Left cardiac atrium (tissue), 4 donors: ENCODE results near the gene FGD5. TPM values are rescaled to one million over a fixed set of nuclear protein-coding genes. Genes with fewer than 3 reads are reported as not detected.

Experiments
- ATAC-seq, 2 donors: fragments of 200-7000 bp; cut with Tn5 transposase; one replicate each; pipeline ENCODE4 v1.9.1; 2020; ENCODE audit warnings: mild to moderate bottlenecking in 2 of 2, moderate library complexity in 2 of 2
- DNase-seq: peaks from one replicate; pipeline ENCODE4 v3.0.0-alpha.2; 2020
- intact Hi-C, 2 donors: fragments of 100-400 bp; cut with DNase I; formaldehyde crosslinking; loops; one replicate each; pipeline versions ENCODE4 v1.14.1 to v1.15.1; 2022 to 2023
- total RNA-seq, 2 donors: library from RNA; stranded (reverse); fragmentation: NEBNext Ultra II Directional; extraction: Animal tissue kit (Norgen Biotek cat#: 25700); gene quantifications; one replicate each; pipeline ENCODE4 v1.2.1, GENCODE V29; 2021
- donor health status: DM: no; HTN: yes; CAD: no.
- donor health status: DM: no; HTN: yes; CAD: no; lungs with severe emphysema.
- donor health status: DM: yes; HTN: yes; CAD: no.
- donor health status: Dilated cardiomyopathy.

FGD5 gene
- total RNA-seq, 2 donors from 2014 or later = 19.3 to 28.7 TPM

DNA sequence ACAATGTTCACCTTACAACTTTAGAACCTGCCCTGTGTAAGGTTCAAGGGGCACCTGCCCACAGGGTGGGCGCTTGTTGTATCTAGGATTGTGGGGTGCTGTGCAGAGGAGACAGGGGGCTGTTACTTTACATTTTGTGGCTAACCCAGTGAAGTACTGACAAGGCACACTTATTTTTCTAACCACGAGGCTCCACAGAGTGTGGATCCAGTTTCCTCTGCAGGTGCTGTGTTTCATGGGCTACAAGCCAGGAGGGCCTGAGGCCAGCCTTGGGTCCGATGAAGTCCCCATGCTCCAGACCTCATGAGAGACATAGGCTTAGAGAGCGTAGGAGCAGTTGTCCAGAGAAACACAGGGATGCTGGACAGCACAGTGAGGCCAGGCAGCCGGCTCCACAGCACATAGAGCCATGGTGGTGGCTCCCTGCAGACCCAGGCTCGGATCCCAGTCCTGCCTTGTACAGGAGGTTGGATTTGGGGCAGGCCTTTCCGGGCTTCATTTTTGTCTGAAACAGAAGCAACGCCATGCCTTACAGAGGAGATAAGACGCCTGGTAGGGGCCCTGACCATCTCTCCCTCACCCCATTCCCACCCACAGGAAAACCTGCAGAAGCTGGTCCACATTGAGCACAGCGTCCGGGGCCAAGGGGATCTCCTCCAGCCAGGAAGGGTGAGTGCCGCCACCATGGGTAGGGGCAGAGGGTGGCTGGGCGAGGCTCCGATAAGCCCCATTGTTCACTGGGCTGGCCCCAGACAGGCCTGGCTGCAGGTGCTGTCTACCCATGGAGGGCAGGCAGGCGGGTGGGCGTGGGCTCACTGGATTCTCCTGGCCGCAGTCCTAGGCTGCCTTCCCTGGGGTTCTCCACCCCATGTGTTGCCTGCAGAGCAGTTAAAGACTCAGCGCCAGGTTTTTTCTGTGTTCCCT, 88.5 kb downstream of the FGD5 start:
- ATAC-seq = peak in 1 of 2 donors; percentile 78
- intact Hi-C loops = no loop called here
- DNase-seq = peak; percentile 65

GRCh38 chr3:14909250-14909649, 90.5 kb downstream of the FGD5 start:
- intact Hi-C loops = no loop called here
- ATAC-seq = no peak
- DNase-seq = no peak

- ATAC-seq (no peak), DNase-seq (no peak)
- intact Hi-C loops = no loop called here
These were observed 92.9 kb downstream of the FGD5 start for GRCh38 chr3:14911651-14912050.

DNA sequence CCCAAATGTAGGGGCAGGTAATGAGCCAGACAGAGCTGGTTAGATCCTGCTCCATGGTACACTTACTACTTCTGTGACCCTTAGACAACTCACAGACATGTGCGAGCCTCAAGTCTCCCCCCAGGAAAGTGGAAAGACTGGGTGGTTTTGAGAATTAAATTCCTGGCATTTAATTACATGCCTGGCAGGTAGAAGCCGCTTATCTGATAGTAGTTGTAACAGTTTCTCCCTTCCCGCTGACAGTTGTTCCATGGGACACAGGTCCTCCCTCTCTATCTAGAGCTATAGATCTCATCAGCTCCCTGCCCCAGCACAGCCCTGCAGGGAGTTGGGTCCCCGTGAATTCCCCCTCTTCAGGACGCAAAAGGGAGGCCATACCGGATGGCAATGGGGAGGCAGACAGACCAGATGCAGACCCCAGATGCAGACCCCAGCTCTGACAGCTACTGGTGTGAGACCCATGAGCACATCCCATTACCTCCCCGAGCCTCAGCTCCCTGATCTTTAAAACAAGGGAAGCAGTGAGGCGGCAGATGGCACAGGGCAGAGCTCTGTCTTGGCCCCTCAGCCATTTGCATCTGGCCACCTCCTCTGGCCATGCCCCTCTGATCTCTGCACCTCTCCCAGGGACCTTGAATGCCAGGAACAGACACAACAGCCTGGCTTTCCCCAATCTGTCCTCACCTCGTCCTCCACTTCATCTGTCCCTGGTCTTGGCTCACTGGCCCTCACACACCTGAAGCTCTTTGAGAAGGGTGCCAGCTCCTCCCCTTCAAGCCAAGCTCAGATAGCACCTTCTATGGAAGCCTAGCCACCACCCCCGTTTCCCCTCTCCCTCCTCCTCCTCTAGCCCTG, 94.5 kb downstream of the FGD5 start:
- intact Hi-C loops = no loop called here
- ATAC-seq (no peak), DNase-seq (no peak)

DNA sequence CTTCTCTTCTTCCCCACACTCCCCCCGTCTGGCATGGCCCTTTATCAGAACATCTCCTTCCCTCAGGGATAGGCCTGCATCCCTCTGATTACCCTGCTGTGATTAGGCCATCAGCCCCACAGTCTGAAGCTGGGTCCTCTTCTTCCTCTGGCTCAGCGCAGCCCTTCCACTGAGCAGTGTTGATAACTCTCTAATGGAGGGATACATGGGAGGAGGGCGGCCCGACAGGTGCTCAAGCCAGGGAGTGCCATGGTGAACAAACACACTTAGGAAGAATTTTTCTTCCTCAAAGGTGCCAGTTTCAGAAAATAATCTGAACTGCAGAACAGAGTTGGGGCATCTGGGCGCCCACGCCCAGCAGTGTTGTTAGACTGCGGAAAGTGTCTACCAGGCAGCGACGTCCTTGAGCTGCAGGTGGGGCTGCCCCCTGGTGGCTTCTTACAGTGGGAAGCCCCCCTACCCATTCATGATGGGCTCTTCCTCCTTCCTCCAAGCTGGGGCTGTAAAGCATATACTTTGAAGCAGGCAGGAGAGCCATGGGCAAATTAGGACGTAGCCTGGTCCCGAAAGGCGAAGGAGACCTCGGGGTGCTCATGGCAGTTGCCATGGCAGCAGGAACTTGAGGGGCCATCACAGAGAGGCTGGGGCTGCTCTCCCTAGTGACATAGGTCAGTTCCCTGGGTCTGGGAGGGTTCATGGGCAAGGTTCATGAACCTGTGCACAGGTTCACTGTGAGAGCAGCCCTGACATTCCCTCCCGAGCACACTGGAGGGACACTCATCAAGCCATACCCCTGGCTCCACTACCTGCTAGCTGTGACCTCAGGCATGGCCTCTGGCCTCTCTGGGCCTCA, 95.4 kb downstream of the FGD5 start:
- intact Hi-C loops = no loop called here
- no peak for DNase-seq
- ATAC-seq = no peak

DNA sequence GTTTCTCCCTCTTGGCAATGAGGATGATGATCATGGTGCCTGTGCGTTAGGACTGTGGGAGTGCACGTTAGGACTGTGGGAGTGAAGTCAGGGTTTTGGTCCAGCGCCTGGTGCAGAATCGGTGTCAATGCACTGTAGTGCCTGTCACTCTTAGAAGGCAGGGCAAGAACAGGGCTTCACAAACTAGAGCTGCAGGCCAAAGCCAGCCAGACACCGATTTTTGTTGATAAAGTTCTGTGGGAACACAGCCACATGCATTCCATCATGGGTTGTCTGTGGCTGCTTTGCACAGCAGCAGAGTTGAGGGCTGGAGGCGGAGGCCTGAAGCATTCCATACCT, 96.0 kb downstream of the FGD5 start:
- ATAC-seq = peak in 1 of 2 donors; percentile 65
- intact Hi-C loops = loop anchor here in 1 of 2 donors (5.0 kb wide), 1 partner anchor 122 kb away; no protein-coding TSS in a partner anchor
- DNase-seq = no peak

DNA sequence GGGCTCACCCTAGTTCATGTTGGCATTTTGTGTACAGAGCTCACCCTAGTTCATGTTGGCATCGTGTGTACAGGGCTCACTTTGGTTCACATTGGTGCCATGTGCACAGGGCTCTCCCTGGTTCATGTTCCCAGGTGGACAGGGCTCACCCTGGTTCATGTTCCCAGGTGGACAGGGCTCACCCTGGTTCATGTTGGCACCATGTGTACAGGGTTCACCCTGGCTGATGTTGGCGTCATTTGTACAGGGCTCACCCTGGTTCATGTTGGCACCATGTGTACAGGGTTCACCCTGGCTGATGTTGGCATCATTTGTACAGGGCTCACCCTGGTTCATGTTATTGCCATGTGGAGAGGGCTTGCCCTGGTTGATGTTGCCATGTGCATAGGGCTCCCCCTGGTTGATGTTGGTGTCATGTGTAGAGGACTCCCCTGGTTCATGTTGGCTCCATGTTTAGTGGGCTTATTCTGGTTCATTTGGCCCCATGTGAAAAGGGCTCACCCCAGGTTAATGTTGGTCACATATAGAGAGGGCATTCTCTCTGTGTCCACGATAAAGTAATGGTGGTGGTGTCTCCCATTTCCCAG, 97.0 kb downstream of the FGD5 start:
- ATAC-seq = peak in 1 of 2 donors; percentile 27
- no peak for DNase-seq
- intact Hi-C loops = loop anchor here in 1 of 2 donors (5.0 kb wide), 1 partner anchor 123 kb away; no protein-coding TSS in a partner anchor

GRCh38 chr3:14918356-14918860, 99.6 kb downstream of the FGD5 start:
- no peak for ATAC-seq
- DNase-seq = no peak
- intact Hi-C loops = loop anchor here in 1 of 2 donors (5.0 kb wide), 1 partner anchor 126 kb away; no protein-coding TSS in a partner anchor

DNA sequence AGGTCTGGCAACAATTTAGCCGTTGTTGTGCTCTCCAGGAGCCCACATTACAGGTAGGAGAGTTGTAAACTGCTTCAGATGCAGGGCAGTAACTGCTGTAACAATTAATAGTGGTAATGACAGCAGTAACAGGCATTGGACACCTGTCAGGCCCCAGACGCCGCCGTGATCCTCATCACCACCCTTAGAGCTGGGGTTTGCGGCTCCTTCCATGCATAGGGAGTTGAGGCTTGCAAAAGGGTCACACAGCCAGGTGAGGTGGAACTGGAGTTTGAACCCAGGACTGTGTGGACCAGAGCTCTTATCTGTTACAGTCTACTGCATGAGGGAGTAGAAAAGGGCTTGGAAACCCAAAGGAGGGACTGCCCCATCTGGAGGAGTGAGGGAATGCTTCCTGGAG, 101.8 kb downstream of the FGD5 start:
- intact Hi-C loops = loop anchor here (2.0 to 5.0 kb wide), 2 partner anchors 130 to 243 kb away; partner anchors contain the start of gene C3orf20 (in 1 of the 2)
- DNase-seq (no peak), ATAC-seq (peak in 1 of 2 donors; percentile 6)

- intact Hi-C loops = loop anchor here (1.0 to 5.0 kb wide), 3 partner anchors 130 to 247 kb away; partner anchors contain the start of gene C3orf20 (in 1 of the 2)
These were observed 102.4 kb downstream of the FGD5 start for GRCh38 chr3:14921034-14921616.

DNA sequence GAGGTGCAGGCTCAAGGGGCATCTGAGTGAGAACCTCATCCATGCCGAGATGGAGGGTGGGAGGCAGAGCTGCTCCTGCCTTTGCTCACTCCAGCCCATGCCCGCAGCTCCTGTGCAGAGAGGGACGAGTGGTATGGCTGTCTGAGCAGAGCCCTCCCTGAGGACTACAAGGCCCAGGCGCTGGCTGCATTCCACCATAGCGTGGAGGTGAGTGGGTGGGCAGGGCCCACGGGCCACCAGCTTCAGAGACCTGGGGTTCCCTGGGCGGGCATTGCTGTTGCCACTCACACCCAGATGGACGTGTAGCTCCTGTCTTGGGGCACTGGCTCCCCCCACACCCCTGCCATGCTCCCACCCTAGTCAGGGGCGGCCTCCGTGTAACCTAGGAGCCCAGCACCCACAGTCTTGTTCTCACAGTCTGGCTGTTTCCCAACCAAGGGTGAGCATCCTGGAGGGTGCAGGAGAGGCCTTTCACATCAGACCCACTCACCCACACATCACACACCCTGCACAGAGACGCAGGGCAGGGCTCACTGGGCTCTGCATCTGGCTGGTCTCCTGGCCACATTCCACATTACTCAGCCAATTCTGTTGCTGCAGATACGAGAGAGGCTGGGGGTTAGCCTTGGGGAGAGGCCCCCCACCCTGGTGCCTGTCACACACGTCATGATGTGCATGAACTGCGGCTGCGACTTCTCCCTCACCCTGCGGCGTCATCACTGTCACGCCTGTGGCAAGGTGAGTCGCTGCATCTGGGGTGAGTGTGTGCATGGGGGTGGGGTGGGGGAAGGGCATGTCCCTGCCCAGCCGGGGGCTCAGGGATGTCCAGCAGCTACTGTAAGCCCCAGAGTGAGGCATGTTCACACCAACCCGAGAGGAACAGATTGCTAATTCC, 103.3 kb downstream of the FGD5 start:
- intact Hi-C loops = loop anchor here (1.0 to 5.0 kb wide), 3 partner anchors 131 to 248 kb away; partner anchors contain the start of gene C3orf20 (in 1 of the 2)
- ATAC-seq = no peak
- no peak for DNase-seq

More at GRCh38 chr3:14921034-14921616, 102.4 kb downstream of the FGD5 start:
- DNase-seq (peak; percentile 89), ATAC-seq (peak; percentile 93)

- DNase-seq (no peak), ATAC-seq (no peak)
- intact Hi-C loops = loop anchor here in 1 of 2 donors (5.0 kb wide), 1 partner anchor 246 kb away; the partner anchor contains the start of gene C3orf20
These were observed 104.1 kb downstream of the FGD5 start for GRCh38 chr3:14922863-14923262.

- ATAC-seq (no peak), DNase-seq (no peak)
- intact Hi-C loops = loop anchor here in 1 of 2 donors (5.0 kb wide), 1 partner anchor 246 kb away; the partner anchor contains the start of gene C3orf20
These were observed 104.7 kb downstream of the FGD5 start for GRCh38 chr3:14923476-14923875.

GRCh38 chr3:14925729-14926591, 107.2 kb downstream of the FGD5 start:
- DNase-seq (no peak), ATAC-seq (peak in 1 of 2 donors; percentile 33)
- intact Hi-C loops = no loop called here

- no peak for ATAC-seq
- intact Hi-C loops = no loop called here
- no peak for DNase-seq
These were observed 107.8 kb downstream of the FGD5 start for GRCh38 chr3:14926592-14926991.

GRCh38 chr3:14927308-14927707, 108.5 kb downstream of the FGD5 start:
- intact Hi-C loops = no loop called here
- no peak for DNase-seq
- ATAC-seq = no peak
